H1 (cell line): Measurements from ENCODE around the gene JADE3. TPM values are rescaled to one million over a fixed set of nuclear protein-coding genes. Genes with fewer than 3 reads are reported as not detected.
"Not testable (repeated sequence)": the region's sequence is repeated elsewhere in the genome, so short reads cannot be mapped to it uniquely, and the experiment has no call there.

Experiments used
- CTCF ChIA-PET: fragments of 300-600 bp; sonication (Branson Sonifier 250); formaldehyde crosslinking; loops from one replicate; lab custom pipeline; 2021; ENCODE audit not compliant: partially characterized antibody; lab: Charles Lee
- POLR2A ChIA-PET: fragments of 300-600 bp; sonication (Branson Sonifier 250); formaldehyde crosslinking; loops from one replicate; lab custom pipeline; 2021; ENCODE audit warnings: inconsistent platforms; ENCODE audit not compliant: partially characterized antibody; lab: Charles Lee
- DNase-seq, 2 experiments: peaks; one replicate each; pipeline versions ENCODE4 v3.0.0 to v3.0.0-alpha.2; 2010 to 2022; ENCODE audit warnings: low spot score in 2 of 2, low read depth in 1 of 2, mixed read lengths in 1 of 2
- FAIRE-seq: peaks from 2 replicates; lab custom pipeline; 2011; peaks lifted over from hg19 to GRCh38; lab: Jason Lieb, UNC
- H2AFZ ChIP-seq: 2 replicates; pipeline ENCODE4 v1.8.1; 2012; ENCODE audit warnings: low read length, inconsistent platforms
- H2AK5ac ChIP-seq: 2 replicates; pipeline ENCODE4 v1.6.1; 2013; ENCODE audit warnings: low read depth, low read length
- H2BK120ac ChIP-seq: replicated peaks from 2 replicates; pipeline ENCODE3; 2013; ENCODE audit warnings: low read depth, low read length, inconsistent platforms
- H2BK12ac ChIP-seq: 2 replicates; pipeline ENCODE4 v1.6.1; 2013; ENCODE audit warnings: low read depth, low read length
- H2BK15ac ChIP-seq: 2 replicates; pipeline ENCODE4 v1.6.1; 2013; ENCODE audit warnings: low read length
- H2BK20ac ChIP-seq: 2 replicates; pipeline ENCODE4 v1.6.1; 2013; ENCODE audit warnings: low read length
- H2BK5ac ChIP-seq: 2 replicates; pipeline ENCODE4 v1.6.1; 2013; ENCODE audit warnings: low read depth, low read length
- H3K14ac ChIP-seq: 2 replicates; pipeline ENCODE4 v1.6.1; 2013; ENCODE audit warnings: inconsistent platforms; ENCODE audit not compliant: insufficient read length
- H3K18ac ChIP-seq: 2 replicates; pipeline ENCODE4 v1.6.1; 2013; ENCODE audit warnings: low read length; ENCODE audit errors: extremely low read depth
- H3K23ac ChIP-seq: 2 replicates; pipeline ENCODE4 v1.6.1; 2013; ENCODE audit warnings: inconsistent platforms; ENCODE audit not compliant: insufficient read length
- H3K23me2 ChIP-seq: 2 replicates; pipeline ENCODE4 v1.6.1; 2013; ENCODE audit warnings: low read depth, low read length
- H3K27ac ChIP-seq: 2 replicates; pipeline ENCODE4 v1.6.1; 2011; ENCODE audit warnings: low read depth, low read length, inconsistent platforms
- H3K27me3 ChIP-seq, 4 experiments: replicated peaks in 1 of 4; 1 replicate in 1 of 4; 2 replicates in 3 of 4; pipeline versions ENCODE4 v1.6.1 to v1.8.1; 2011 to 2013; ENCODE audit warnings: low read length in 3 of 4, mild to moderate bottlenecking in 3 of 4, inconsistent platforms in 2 of 4, mixed read lengths in 2 of 4, moderate library complexity in 1 of 4; ENCODE audit not compliant: control insufficient read depth in 3 of 4, insufficient read depth in 3 of 4; ENCODE audit errors: extremely low read depth in 1 of 4
- H3K36me3 ChIP-seq, 4 experiments: 2 replicates each; pipeline versions ENCODE4 v1.6.1 to v1.8.1; 2011 to 2013; ENCODE audit warnings: mild to moderate bottlenecking in 4 of 4, low read length in 3 of 4, moderate library complexity in 2 of 4, control low read depth in 1 of 4, inconsistent platforms in 1 of 4; ENCODE audit not compliant: insufficient read depth in 4 of 4, control insufficient read depth in 2 of 4
- H3K4ac ChIP-seq: replicated peaks from 2 replicates; pipeline ENCODE3; 2013; ENCODE audit warnings: low read length, low read depth, mixed read lengths, inconsistent platforms; ENCODE audit not compliant: insufficient read length
- H3K4me1 ChIP-seq, 4 experiments: replicated peaks in 1 of 4; 1 replicate in 1 of 4; 2 replicates in 3 of 4; pipeline versions ENCODE4 v1.6.1 to v1.8.1; 2011 to 2013; ENCODE audit warnings: low read length in 3 of 4, inconsistent platforms in 2 of 4, mixed read lengths in 1 of 4; ENCODE audit not compliant: insufficient read depth in 4 of 4, control insufficient read depth in 3 of 4
- H3K4me2 ChIP-seq, 2 experiments: 2 replicates each; pipeline versions ENCODE4 v1.6.1 to v1.8.1; 2011 to 2013; ENCODE audit warnings: low read depth in 2 of 2, low read length in 2 of 2, control low read depth in 1 of 2, inconsistent platforms in 1 of 2, mild to moderate bottlenecking in 1 of 2; ENCODE audit not compliant: insufficient read depth in 1 of 2
- H3K4me3 ChIP-seq, 4 experiments: fragments of 200-600, 300-600 bp in 1 of 4; sonication (generic), shearing (Covaris generic), sonication (Bioruptor Twin) in 1 of 4; 2 replicates each; pipeline versions ENCODE4 v1.5.1 to v1.8.1; 2011 to 2016; ENCODE audit warnings: low read length in 4 of 4, low read depth in 3 of 4, control low read depth in 2 of 4, inconsistent platforms in 2 of 4, mild to moderate bottlenecking in 2 of 4, mixed read lengths in 1 of 4, moderate library complexity in 1 of 4; ENCODE audit not compliant: insufficient read depth in 2 of 4; ENCODE audit errors: extremely low read depth in 1 of 4
- H3K56ac ChIP-seq: replicated peaks from 2 replicates; pipeline ENCODE3; 2013; ENCODE audit warnings: low read depth, mild to moderate bottlenecking, mixed read lengths, low read length, inconsistent platforms; ENCODE audit not compliant: insufficient read length
- H3K79me1 ChIP-seq: 2 replicates; pipeline ENCODE4 v1.6.1; 2013; ENCODE audit warnings: low read depth, low read length, control low read depth
- H3K79me2 ChIP-seq, 2 experiments: 2 replicates each; pipeline versions ENCODE4 v1.6.1 to v1.8.1; 2012 to 2013; ENCODE audit warnings: low read length in 2 of 2, mild to moderate bottlenecking in 2 of 2, inconsistent platforms in 1 of 2; ENCODE audit not compliant: insufficient read depth in 2 of 2, control insufficient read depth in 1 of 2
- H3K9ac ChIP-seq, 4 experiments: replicated peaks in 1 of 4; 1 replicate in 1 of 4; 2 replicates in 3 of 4; pipeline versions ENCODE4 v1.6.1 to v1.8.1; 2011 to 2013; ENCODE audit warnings: low read depth in 3 of 4, low read length in 3 of 4, control low read depth in 2 of 4, mild to moderate bottlenecking in 2 of 4, moderate library complexity in 2 of 4, inconsistent platforms in 1 of 4; ENCODE audit errors: extremely low read depth in 1 of 4
- H3K9me3 ChIP-seq, 2 experiments: 2 replicates each; pipeline versions ENCODE4 v1.6.1 to v1.8.1; 2012 to 2013; ENCODE audit warnings: mild to moderate bottlenecking in 2 of 2, moderate library complexity in 2 of 2, control low read depth in 1 of 2, inconsistent platforms in 1 of 2, low read depth in 1 of 2, low read length in 1 of 2, mixed read lengths in 1 of 2; ENCODE audit not compliant: insufficient read depth in 2 of 2
- H4K20me1 ChIP-seq, 2 experiments: replicated peaks in 1 of 2; 2 replicates each; pipeline versions ENCODE3 to v1.8.1; 2011 to 2013; ENCODE audit warnings: inconsistent platforms in 2 of 2, low read length in 2 of 2, mild to moderate bottlenecking in 1 of 2; ENCODE audit not compliant: insufficient read depth in 2 of 2, control insufficient read depth in 1 of 2
- H4K5ac ChIP-seq: 2 replicates; pipeline ENCODE4 v1.6.1; 2013; ENCODE audit warnings: low read length, low read depth, mixed read lengths, inconsistent platforms; ENCODE audit not compliant: insufficient read length
- H4K8ac ChIP-seq: 2 replicates; pipeline ENCODE4 v1.8.0; 2013; ENCODE audit warnings: mild to moderate bottlenecking, moderate library complexity, low read length, inconsistent platforms; ENCODE audit not compliant: insufficient read depth; ENCODE audit errors: extremely low read depth
- H4K91ac ChIP-seq: replicated peaks from 2 replicates; pipeline ENCODE3; 2013; ENCODE audit warnings: low read length, mixed read lengths, inconsistent platforms; ENCODE audit not compliant: insufficient read length
- WGBS, 2 experiments: shearing (Covaris generic) in 1 of 2; methylation state at CpG; one replicate each; pipeline versions ENCODE4 v1.1.6 to v1.1.7; 2013 to 2015; ENCODE audit warnings: low lambda C conversion rate in 2 of 2, mixed read lengths in 2 of 2, inconsistent platforms in 1 of 2, low coverage in 1 of 2, missing lambda C conversion rate in 1 of 2; ENCODE audit not compliant: insufficient replicate concordance in 2 of 2, insufficient coverage in 1 of 2, insufficient read length in 1 of 2; ENCODE audit errors: extremely low coverage in 1 of 2, missing lambda C conversion rate in 1 of 2; 5-methylcytosine and 5-hydroxymethylcytosine counted together
- polyA plus RNA-seq, 7 experiments: library from polyadenylated mRNA; depleted of rRNA in 3 of 7; stranded (reverse) in 5 of 7; unstranded in 2 of 7; fragments of >200 nt in 5 of 7; fragments of 200-250 nt in 2 of 7; gene quantifications; 1 replicate in 5 of 7; 2 replicates in 1 of 7; 4 replicates in 1 of 7; pipeline versions ENCODE4 v1.2.1 to v1.2.3, GENCODE V29; 2011 to 2013; ENCODE audit warnings: missing spikeins in 2 of 7, mixed read lengths in 2 of 7
- total RNA-seq: library from RNA; stranded (reverse); fragmentation: NEBNext Ultra II Directional; extraction: Animal tissue kit (Norgen Biotek cat#: 25700); gene quantifications from 2 replicates; pipeline ENCODE4 v1.2.1, GENCODE V29; 2021

JADE3 gene
- total and polyA plus RNA-seq, 2 of the 8 experiments (the other 6 are each of a cell fraction or from before 2014, with no cell fraction given) = 6.9 to 21.5 TPM

GRCh38 chrX:46977046-46977445 lies 64.8 kb downstream of the JADE3 start:
- FAIRE-seq, H3K56ac ChIP-seq, H3K27me3 ChIP-seq, POLR2A ChIA-PET, H3K23ac ChIP-seq, H3K36me3 ChIP-seq, H3K4ac ChIP-seq, H4K8ac ChIP-seq, H3K27ac ChIP-seq, H2BK120ac ChIP-seq, H4K20me1 ChIP-seq, H4K91ac ChIP-seq, H2BK20ac ChIP-seq, H4K5ac ChIP-seq, H3K9ac ChIP-seq, H2AFZ ChIP-seq, H3K18ac ChIP-seq, H3K9me3 ChIP-seq, H2BK15ac ChIP-seq, H2AK5ac ChIP-seq, H3K4me3 ChIP-seq, H3K4me1 ChIP-seq, DNase-seq, H3K14ac ChIP-seq, H3K79me1 ChIP-seq, H3K4me2 ChIP-seq, H3K23me2 ChIP-seq, H2BK12ac ChIP-seq, H2BK5ac ChIP-seq: not testable (repeated sequence)
- CTCF ChIA-PET = interaction anchor here (0.9 to 1.9 kb wide), 2 partner anchors 21 to 53 kb away, joined by 4 to 8 read pairs; no protein-coding TSS in a partner anchor
- WGBS, 2 experiments = 83% methylated on average over 4 of the region's 4 CpGs; no CpG with 5 or more reads in 1 of the 2 experiments
- H3K79me2 ChIP-seq = peaks cover 0 to 35% of the 10 kb centered on the region in 2 experiments; a peak in 2 of 4 replicates
